GM18502 (cell line): Measurements from ENCODE around the gene G2E3.
A peak's percentile ranks its signal among the peaks of the same experiment; 100 is the strongest.
"Not testable (repeated sequence)": the region's sequence is repeated elsewhere in the genome, so short reads cannot be mapped to it uniquely, and the experiment has no call there.

Experiments used
- ATAC-seq: cut with Tn5 transposase; IDR thresholded peaks from one replicate; pipeline ENCODE4 v1.9.1; 2021; ENCODE audit warnings: mild to moderate bottlenecking; ENCODE audit not compliant: unreplicated experiment, poor library complexity

The G2E3 gene

DNA sequence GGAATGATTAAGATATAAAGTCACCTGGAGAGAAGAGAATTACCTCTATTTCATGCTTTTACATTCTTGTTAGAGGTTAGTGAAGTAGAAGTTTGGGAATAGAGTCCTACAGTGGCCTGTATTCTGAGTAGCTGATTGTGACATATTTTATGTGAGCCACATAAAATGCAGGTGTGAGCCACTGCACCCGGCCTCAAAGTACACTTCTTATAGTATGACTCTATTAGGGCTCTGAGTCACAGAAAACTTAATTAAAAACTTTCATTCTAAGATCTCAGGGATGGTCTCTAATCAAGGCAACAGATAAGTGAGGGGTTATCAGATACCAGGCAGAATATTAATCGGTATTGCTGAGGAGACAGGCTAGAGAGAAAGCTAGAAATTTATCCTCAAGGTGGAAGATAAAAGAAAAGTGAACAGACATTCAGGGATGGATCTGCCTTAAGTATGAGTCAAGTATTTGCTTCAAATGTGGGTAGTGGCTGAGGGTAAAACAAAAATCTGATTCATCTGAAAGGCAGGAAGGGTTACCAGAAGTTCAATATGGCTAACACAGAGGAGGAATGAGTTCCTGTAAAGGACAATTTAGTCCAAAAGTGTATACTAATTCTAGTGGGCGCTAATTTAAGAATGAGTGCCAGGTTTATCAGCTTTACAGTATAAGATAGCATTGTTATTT is 5.5 kb upstream of the G2E3 start:
- no peak for ATAC-seq

DNA sequence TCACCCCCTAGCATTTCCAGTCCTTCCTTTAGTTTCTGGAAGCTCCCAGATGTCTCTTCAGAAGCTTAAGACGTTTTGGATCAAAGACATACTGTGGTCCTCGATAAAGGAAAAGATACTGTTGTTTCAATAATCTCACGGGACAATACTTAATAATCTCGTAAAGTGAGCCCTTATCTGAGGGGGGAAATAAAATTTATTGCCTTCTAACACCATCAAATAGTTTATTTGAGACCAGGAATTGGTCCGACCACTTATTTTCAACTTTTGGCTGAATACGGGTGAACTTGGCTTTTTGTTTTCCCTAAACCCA is 640 bp upstream of the G2E3 start:
- no peak for ATAC-seq

DNA sequence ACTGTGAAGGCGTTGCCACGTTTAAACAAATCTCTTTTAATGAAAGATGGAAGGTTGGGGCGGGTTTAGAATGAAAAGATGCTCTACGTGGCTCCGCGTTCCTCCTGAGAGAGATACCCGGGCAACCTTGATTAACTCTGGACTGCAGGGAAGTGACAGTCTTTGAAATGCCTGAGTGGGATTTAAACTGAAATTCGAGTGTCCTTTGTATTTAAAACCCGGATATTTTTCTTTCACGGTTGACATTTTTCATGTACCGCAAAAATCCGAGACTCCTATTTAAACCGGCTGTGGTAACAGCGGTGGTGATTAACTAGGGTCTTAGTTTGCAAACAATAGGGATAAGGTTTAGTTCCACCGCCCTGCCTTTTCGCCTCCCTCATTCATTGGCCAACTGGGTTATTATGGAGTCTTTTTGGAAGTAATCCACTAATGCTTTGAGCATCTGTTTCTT is 707 bp downstream of the G2E3 start:
- peak; percentile 29 for ATAC-seq

DNA sequence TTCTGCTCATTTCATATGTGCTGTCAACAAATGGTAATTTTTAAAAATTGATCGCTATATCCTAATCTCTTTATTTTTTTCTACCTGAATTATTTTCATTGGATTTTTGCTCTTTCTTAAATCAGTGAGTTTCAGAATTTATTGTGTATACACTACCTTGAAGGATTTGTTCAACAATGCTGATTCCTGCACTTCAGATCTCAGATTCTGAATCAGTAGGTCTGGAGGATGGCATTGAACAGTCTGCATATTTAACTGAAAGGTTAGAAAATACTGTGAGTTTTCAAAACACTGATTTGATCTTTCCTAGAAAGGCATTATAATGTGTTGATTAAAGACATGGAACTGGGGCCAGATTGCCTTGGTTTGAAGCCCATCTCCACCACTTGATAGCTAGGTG is 1.6 kb downstream of the G2E3 start:
- no peak for ATAC-seq

DNA sequence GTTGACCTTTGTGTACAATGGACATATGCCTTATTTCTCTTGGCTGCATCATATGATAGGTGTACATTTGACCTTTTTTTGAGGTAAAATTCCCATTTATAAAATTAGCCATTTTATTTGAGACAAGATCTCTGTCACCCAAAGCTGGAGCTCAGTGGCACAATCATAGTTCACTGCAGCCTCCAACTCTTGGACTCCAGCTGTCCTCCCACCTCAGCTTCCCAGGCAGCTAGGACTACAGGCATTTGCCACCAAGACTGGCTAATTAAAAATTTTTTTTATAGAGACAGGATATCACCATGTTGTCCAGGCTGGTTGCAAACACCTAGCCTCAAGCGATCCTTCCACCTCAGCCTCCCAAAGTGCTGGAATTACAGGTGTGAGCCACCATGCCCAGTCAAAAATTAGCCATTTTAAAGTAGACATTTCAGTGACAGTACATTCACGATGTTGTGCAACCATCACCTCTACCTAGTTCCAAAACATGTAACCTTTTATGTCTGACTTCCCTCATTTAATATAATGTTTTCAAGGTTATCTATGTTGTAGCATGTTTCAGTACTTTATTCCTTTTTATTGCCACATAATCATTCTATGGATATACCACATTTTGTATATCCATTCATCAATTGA is 5.4 kb downstream of the G2E3 start:
- no peak for ATAC-seq

DNA sequence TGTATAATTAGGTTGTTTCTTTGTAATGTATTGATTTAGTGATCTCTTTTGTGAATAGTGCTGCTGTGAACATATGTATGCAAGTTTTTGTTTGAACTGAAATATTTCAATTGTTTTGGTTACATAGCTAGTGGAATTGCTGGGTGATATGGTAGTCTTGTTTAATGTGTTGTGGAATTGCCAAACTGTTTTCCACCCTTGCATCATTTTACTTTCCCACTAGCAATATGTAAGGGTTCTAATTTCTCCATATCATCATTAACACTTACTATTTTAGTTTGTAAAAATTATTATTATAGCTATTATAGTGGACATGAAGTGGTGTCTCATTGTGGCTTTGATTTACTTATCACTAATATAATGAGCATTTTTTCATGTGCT is 5.9 kb downstream of the G2E3 start:
- no peak for ATAC-seq

DNA sequence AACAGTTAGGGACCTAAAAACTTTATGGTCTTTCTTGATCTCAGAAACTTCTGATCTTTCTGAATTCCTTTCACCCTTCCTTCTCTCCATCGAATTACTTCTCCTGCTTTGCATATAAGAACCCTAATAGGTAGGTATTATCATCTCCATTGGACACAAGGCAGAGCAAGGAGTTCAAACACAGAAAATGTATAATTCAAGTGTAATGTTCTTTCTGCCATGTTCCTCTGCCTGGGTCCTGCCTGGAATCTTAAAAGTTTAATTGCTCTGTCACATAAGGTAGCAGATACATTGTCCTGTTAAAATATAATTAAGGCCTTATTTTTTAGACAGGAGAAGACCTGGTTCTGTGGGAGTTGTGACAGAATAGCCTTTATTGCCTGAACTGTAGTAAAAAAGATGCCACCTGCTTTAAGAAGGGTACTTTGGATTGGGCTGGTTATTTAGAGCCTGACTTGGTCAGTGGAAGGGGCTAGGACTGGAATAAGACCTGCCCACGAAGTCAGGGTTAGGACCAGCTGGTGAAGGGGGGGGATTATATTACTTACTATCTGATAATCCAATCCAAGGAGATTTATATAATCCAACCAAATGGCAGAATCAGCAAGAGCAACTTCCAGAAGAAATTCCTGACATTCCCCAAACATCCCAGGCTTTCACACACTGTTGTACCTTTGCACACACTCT is 10.4 kb downstream of the G2E3 start:
- ATAC-seq, result no peak

DNA sequence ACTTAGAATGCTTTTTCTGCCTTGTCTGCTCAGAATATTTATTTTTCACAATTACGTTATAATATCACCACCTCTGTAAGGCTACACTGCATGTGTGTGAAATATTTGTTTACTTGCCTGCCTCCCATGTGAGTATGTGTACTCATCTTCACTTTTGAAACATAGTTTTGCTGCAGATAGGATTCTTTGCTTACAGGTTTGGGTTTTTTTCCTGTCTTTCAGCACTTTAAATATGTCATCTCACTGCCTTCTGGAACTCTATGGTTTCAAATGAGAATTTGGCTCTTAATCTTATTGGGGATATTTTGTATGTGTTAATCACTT is 10.9 kb downstream of the G2E3 start:
- ATAC-seq, result no peak

DNA sequence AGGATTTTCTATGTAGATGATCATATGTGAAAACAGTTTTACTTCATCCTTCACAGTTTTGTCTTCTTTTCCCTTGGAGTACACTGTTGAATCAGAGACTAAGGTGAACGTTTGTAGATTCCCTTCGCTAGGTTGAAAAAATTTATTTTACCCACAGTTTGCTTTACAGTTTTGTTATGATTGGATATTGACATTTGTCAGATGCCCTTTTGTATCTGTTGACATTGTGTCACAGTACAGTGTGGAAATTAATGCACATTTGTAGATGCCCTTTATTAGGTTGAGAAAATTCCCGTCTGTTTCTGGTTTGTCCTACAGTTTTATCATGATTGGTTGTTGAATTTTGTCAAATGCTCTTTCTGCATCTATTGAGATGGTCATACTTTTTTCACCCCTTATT is 13.3 kb downstream of the G2E3 start:
- no peak for ATAC-seq

DNA sequence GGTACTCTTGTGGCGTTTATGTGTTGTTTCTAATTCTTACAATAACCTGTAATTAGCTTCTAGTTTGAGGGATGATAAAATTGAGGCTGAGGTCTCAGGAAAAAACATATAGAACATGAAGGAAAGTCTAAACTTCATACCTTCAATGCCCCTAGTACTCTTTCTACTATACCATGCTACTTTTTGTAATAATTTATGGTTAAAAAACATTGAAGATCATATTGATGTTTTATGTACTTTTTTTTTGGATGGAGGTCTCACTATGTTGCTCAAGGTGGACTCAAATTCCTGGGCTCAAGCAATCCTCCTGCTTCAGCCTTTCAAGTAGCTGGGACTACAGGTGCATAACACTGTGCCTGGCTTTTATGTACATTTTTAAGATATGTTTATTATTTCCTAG is 13.8 kb downstream of the G2E3 start:
- ATAC-seq, result no peak

DNA sequence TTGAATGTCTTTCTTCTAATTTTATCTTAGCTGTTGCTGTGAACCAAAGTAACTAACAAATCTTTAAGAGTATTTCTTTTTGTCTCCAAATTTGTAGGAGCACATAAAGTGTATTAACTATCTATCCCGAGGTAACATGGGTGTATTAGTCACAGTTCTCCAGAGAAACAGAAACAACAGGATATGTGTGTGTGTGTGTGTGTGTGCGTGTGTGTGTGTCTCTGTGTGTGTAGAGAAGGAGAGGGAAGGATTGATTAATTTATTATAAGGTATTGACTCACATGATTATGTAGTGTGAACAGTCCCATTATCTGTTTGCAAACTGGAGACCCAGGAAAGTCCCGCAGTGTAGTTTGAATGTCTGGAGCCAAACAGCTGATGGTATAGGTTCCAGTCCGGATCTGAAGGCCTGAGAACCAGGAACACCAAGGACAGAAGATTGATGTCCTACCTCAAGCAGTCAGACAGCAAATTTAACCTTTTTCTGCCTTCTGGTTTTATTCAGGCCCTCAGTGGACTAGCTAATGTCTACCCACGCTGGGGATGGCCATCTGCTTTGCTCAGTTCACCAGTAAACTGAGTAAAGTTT is 14.4 kb downstream of the G2E3 start:
- no peak for ATAC-seq

DNA sequence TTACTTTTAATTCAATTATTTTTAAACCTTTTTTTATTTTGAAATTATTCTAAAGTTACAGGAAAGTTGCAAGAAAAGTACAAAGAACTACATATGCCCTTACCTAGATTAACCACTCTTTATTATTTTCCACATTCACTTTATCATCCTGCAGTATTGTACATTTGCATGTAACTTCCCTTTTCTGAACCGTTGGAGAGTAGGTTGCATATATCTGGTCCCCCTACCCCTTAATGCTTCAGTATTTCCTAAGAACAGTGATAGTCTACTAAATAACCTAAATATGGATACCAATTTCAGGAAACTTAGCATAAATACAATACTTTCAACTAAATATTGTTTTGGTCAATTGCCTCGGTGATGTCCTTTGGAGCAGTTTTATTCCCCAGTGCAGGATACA is 15.0 kb downstream of the G2E3 start:
- no peak for ATAC-seq

DNA sequence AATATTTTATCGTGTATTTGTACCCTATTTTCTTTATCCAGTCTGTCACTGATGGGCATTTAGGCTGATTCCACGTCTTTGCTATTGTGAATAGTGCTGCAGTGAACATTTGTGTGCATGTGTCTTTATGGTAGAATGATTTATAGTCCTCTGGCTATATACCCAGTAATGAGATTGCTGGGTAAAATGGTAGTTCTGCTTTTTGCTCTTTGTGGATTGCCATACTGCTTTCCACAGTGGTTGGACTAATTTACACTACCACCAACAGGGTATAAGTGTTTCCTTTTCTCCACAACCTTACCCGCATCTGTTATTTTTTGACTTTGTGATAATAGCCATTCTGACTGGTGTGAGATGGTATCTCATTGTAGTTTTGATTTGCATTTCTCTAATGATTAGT is 15.8 kb downstream of the G2E3 start:
- not testable (repeated sequence) for ATAC-seq

DNA sequence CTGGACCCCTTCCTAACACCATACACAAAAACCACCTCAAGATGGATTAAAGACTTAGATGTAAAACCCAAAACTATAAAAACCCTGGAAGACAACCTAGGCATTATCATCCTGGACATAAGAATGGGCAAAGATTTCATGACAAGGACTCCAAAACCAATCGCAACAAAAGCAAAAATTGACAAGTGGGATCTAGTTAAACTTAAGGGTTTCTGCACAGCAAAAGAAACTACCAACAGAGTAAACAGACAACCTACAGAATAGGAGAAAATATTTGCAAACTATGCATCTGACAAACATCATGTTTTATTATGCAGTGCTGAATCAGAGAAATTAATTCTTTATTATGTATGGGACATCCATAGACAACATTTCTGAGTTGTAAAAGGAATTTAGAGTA is 17.4 kb downstream of the G2E3 start:
- ATAC-seq, result not testable (repeated sequence)

DNA sequence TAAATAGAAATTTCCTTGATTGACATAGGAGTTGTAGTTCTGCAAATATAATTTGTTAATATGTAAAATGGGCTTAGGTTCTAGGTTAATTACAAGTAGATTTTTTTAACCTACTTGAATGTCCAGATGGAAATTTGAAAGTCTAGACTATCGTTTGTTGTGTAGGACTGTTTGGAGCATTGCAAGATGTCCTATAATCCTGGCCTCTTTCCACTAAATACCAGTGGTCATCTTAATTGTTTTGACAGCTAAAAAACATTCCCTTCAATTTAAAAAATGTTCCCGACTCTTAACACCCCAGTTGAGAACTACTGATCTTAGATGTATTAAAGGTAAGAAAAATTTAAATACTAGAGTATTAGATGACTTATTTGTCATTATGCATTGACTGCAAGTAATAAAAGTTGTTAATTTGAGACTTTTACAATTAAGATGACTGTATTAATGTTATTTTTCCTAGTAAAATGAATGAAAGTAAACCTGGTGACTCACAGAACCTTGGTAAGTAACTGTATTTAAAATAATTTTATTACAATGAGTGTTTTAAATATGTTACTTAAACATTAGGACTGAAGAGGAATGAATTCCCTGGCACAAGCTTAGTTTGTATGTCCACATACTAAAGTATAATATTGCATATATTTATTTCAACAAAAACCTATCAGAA is 21.8 kb downstream of the G2E3 start:
- ATAC-seq, result no peak

DNA sequence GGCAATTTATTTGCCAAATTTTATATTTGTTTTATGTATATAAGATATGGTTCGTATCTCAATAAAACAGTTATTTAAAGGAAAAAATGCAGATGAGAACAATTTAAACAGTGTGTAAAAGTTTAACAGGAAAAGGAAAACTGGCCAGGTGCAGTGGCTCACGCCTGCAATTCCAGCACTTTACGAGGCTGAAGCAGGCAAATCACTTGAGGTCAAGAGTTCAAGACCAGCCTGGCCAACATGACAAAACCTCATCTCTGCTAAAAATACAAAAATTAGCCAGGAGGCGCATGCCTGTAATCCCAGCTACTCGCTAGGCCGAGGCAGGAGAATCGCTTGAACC is 22.3 kb downstream of the G2E3 start:
- ATAC-seq, result no peak

DNA sequence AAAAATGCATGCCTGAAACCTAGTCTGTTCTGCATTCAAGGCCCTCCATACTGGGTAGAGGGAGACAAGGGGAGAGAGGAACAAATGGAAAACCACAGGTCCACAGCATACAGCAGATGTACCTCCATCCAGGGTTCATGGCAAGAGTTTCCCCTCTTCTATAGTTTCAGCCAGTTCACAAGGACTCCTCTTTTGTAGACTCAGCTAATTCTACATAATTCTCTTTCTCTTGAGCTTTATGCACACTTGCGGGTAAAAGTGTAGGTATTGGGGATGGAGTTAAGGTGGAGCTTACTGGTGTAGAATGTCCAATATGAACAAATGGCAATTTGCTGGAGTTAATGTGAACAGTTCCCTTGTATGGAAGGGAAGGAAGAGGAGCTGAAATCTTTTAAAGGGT is 23.4 kb downstream of the G2E3 start:
- no peak for ATAC-seq

DNA sequence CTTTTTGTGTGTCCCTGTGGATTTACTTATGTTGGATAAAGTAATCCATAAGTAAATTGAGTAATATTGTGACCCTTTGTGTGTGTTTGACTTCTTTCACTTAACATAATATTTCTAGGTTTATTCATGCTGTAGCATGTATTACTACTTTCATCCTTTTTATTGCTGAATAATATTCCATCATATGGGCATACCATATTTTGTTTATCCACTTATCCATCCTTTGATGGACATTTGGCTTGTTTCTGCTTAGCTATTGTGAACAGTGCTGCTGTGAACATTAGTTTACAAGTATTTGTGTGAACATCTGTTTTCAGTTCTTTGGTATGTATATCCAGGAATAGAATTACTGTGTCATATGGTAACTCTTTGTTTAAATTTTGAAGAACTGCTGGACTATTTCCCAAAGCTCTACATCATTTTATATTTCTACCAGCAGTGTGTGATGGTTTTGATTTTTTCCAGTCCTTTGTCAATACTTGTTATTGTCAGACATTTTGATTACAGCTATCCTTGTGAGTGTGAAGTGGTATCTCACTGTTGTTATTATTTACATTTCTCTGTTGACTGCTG is 25.2 kb downstream of the G2E3 start:
- ATAC-seq, result no peak

DNA sequence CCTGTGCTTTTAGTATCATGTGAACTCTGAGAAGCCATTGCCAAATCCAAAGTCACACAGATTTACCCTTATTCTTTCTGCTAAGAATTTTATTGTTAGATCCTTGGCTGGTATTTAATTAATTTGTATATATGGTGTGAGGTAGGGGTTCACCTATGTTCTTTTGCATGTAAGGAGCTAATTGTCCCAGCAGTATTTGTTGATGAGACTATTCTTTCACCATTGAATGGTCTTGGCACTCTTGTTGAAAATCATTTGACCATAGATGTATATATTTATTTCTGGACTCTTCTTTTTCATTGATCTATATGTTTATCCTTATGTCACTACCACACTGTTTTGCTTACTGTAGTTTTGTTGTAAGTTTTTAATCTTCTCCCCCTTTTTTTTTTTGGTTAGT is 26.2 kb downstream of the G2E3 start:
- no peak for ATAC-seq

DNA sequence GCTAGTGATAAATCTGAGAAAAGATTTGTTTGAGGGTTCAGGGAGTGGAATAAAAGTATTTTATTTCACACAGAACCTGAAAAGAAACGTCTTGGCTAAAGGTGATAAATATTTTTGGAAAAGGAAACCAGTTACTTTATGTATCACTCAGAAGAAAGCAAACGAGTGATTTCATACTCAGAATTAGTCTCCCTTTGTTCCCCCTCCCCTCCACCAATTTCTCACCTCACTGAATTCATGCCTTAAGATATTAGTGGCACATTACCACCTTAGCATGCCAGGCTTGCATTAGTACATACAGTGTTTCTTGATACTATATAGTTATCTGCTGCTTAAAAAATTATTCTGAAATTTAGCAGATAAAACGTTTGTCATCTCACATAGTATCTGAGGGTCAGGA is 28.2 kb downstream of the G2E3 start:
- ATAC-seq, result peak; percentile 50

DNA sequence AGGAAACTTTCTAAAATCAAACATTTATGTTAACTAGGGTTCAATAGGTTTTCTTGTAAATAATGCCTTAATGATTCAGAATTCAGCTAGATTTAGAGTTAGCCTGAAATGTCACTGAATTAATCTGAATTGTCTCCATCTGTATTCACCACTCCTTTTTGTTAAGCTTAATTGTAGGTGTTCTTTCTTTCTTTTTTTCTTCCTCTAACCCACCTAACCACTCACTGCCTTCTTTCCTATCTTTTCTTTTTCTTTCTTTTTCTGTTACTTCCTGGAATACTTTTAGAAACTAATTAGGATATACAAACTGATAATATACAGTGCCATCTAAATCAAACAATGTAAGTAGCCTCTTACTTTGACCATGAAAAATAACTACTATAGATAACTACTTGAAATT is 29.9 kb downstream of the G2E3 start:
- ATAC-seq, result no peak
